ENCODE measurements around the gene FEM1B.

- TF ChIP-seq CTCF (IDR thresholded peaks at IDR 0.05; ENCODE audit: extremely low read depth in 1 of 2, insufficient read depth in 1 of 2, low read depth in 1 of 2, low read length in 2 of 2) (no peak), EZH2 (IDR thresholded peaks at IDR 0.05; ENCODE audit: borderline replicate concordance, low read depth, low read length, severe bottlenecking) (no peak), POLR2A (IDR thresholded peaks at IDR 0.05; ENCODE audit: low read depth, low read length) (no peak), GATA2 (IDR thresholded peaks at IDR 0.05; ENCODE audit: insufficient read depth, insufficient read length, low read depth, low read length) (no peak), MAX (IDR thresholded peaks at IDR 0.05; ENCODE audit: insufficient read depth, insufficient read length) (no peak), POLR2AphosphoS5 (IDR thresholded peaks at IDR 0.05; ENCODE audit: insufficient read depth, low read depth, low read length) (no peak), JUN (IDR thresholded peaks at IDR 0.05; ENCODE audit: borderline replicate concordance, insufficient read depth, insufficient read length, low read depth) (no peak), FOS (IDR thresholded peaks at IDR 0.05; ENCODE audit: borderline replicate concordance, insufficient read depth, low read length) (no peak)
Observed at GRCh38 chr15:68310178-68310803, 32.7 kb downstream of the FEM1B start.
